A673 (cell line): ENCODE measurements around the gene SYNJ2. TPM values are rescaled to one million over a fixed set of nuclear protein-coding genes. Genes with fewer than 3 reads are reported as not detected.

ENCODE experiments used
- BruUV-seq: library from RNA; stranded (reverse); fragments of 400-500 nt; replicated peaks from 2 replicates; lab custom pipeline; 2021; lab: Mats Ljungman, UMichigan
- CTCF ChIA-PET: fragments of 300-600 bp; sonication (Branson Sonifier 250); formaldehyde crosslinking; loops from one replicate; lab custom pipeline; 2022; ENCODE audit warnings: antibody characterized with exemption; lab: Charles Lee
- POLR2A ChIA-PET: fragments of 300-600 bp; sonication (Branson Sonifier 250); formaldehyde crosslinking; loops from one replicate; lab custom pipeline; 2022; ENCODE audit warnings: antibody characterized with exemption; ENCODE audit not compliant: low non-redundant PET; lab: Charles Lee
- DNase-seq: peaks from one replicate; pipeline ENCODE4 v3.0.0-alpha.2; 2015; ENCODE audit warnings: low spot score
- H3K27ac ChIP-seq: fragments of 200-600 bp; sonication (generic); 2 replicates; pipeline ENCODE4 v1.5.1; 2016; ENCODE audit warnings: mixed run types, low read depth, mild to moderate bottlenecking, mixed read lengths, antibody characterized with exemption, low read length; ENCODE audit not compliant: poor library complexity, severe bottlenecking
- H3K27me3 ChIP-seq: fragments of 200-600 bp; sonication (generic); replicated peaks from 2 replicates; pipeline ENCODE4 v1.6.1; 2017; ENCODE audit warnings: mixed run types, low read depth, mild to moderate bottlenecking, mixed read lengths, antibody characterized with exemption, low read length; ENCODE audit not compliant: insufficient read depth, poor library complexity
- H3K36me3 ChIP-seq: fragments of 200-600 bp; sonication (generic); 2 replicates; pipeline ENCODE4 v1.6.1; 2016; ENCODE audit warnings: mixed run types, mild to moderate bottlenecking, mixed read lengths, antibody characterized with exemption, low read length; ENCODE audit not compliant: insufficient read depth, poor library complexity, severe bottlenecking
- H3K4me1 ChIP-seq: fragments of 200-600 bp; sonication (generic); 2 replicates; pipeline ENCODE4 v1.6.1; 2017; ENCODE audit warnings: mixed run types, mild to moderate bottlenecking, mixed read lengths, antibody characterized with exemption, low read length; ENCODE audit not compliant: insufficient read depth, poor library complexity, severe bottlenecking
- H3K4me3 ChIP-seq: fragments of 200-600 bp; sonication (generic); 2 replicates; pipeline ENCODE4 v1.5.1; 2016; ENCODE audit warnings: low read depth, mixed run types, mild to moderate bottlenecking, mixed read lengths, low read length; ENCODE audit not compliant: poor library complexity, severe bottlenecking
- H3K9me3 ChIP-seq: fragments of 200-600 bp; sonication (generic); 2 replicates; pipeline ENCODE4 v1.6.1; 2016; ENCODE audit warnings: mixed run types, low read depth, mild to moderate bottlenecking, mixed read lengths, antibody characterized with exemption, low read length; ENCODE audit not compliant: poor library complexity, severe bottlenecking
- CTCF ChIP-seq: fragments of 300-800, 200-600 bp; sonication (generic); conservative IDR thresholded peaks from 2 replicates; pipeline ENCODE4 v1.5.1; 2017; ENCODE audit warnings: low read depth, mild to moderate bottlenecking, antibody characterized with exemption, low read length, moderate library complexity, mixed read lengths
- EZH2 ChIP-seq: fragments of 200-600 bp; sonication (generic); IDR thresholded peaks from 2 replicates; pipeline ENCODE4 v1.6.1; 2017; ENCODE audit warnings: borderline replicate concordance, low read depth, mild to moderate bottlenecking, mixed read lengths, antibody characterized with exemption, low read length; ENCODE audit not compliant: poor library complexity, severe bottlenecking
- intact Hi-C: fragments of 100-400 bp; cut with micrococcal nuclease; formaldehyde crosslinking; loops from one replicate; pipeline ENCODE4 v1.10.0; 2022; ENCODE audit not compliant: unreplicated experiment
- total RNA-seq: library from RNA; stranded (reverse); gene quantifications from 2 replicates; pipeline ENCODE4 v1.2.3, GENCODE V29; 2021

The SYNJ2 gene
- total RNA-seq, 1 experiment from 2014 or later = 37.0 TPM

- no peaks in the 10 kb centered on the region for H3K4me1 ChIP-seq
- no peaks in the 10 kb centered on the region for H3K27me3 ChIP-seq
- H3K9me3 ChIP-seq = no peaks in the 10 kb centered on the region
- no peak for DNase-seq
- H3K36me3 ChIP-seq = peaks cover 21% of the 10 kb centered on the region
- TF ChIP-seq EZH2 (no peak), CTCF (no peak)
- H3K27ac ChIP-seq = no peak overlapping the region
- POLR2A ChIA-PET = no interaction called here
- BruUV-seq = no TSS peak
- CTCF ChIA-PET = no interaction called here
- H3K4me3 ChIP-seq = no peak overlapping the region
- intact Hi-C loops = loop anchor here (2.0 to 10.0 kb wide), 3 partner anchors 186 to 759 kb away; no protein-coding TSS in a partner anchor
These were observed 92.1 kb downstream of the SYNJ2 start for GRCh38 chr6:158073776-158074175.

GRCh38 chr6:158076548-158076947, 94.9 kb downstream of the SYNJ2 start:
- BruUV-seq = no TSS peak
- H3K4me1 ChIP-seq = no peaks in the 10 kb centered on the region
- ChIA-PET CTCF (no interaction called here), POLR2A (no interaction called here)
- H3K27ac ChIP-seq = no peak overlapping the region
- no peaks in the 10 kb centered on the region for H3K27me3 ChIP-seq
- TF ChIP-seq CTCF (no peak), EZH2 (no peak)
- intact Hi-C loops = loop anchor here (10.0 kb wide), 1 partner anchor 762 kb away; no protein-coding TSS in a partner anchor
- no peak for DNase-seq
- peaks cover 21% of the 10 kb centered on the region for H3K36me3 ChIP-seq
- no peak overlapping the region for H3K4me3 ChIP-seq
- H3K9me3 ChIP-seq = no peaks in the 10 kb centered on the region

DNA sequence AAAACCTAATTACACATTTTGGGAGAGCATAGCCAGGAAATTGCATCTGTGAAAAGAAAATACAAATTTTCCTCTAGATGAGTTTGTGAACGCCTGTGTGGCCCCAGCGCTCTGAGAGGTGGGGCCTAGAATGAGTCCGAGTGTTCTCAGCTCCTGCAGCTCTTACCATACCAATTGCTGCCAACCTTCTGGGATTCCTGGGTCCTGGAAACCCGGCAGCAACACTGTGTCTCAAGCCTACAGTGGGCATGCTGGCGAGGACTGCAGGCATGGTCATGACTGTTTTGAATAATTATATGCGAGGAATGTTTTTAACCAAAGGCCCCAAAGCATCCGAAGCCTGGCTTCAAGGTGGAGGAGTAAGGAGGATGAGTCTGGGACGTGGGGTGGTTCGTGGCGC, 96.0 kb downstream of the SYNJ2 start:
- Histone ChIP-seq H3K4me1 (no peaks in the 10 kb centered on the region), H3K9me3 (no peaks in the 10 kb centered on the region), H3K27ac (no peak overlapping the region), H3K4me3 (no peak overlapping the region), H3K27me3 (no peaks in the 10 kb centered on the region), H3K36me3 (peaks cover 19% of the 10 kb centered on the region)
- POLR2A ChIA-PET = no interaction called here
- no TSS peak for BruUV-seq
- CTCF ChIA-PET = no interaction called here
- intact Hi-C loops = loop anchor here (10.0 kb wide), 1 partner anchor 763 kb away; no protein-coding TSS in a partner anchor
- no peak for DNase-seq
- no peak for TF ChIP-seq CTCF
- no peak for TF ChIP-seq EZH2
